Sigmoid colon (tissue), 4 donors: ENCODE results near the gene TIMP1.

Experiments
- EP300 ChIP-seq, 4 donors: sonication (generic); formaldehyde crosslinking; IDR thresholded peaks; one replicate each; pipeline ENCODE4 v1.6.1; 2017; ENCODE audit warnings: antibody characterized with exemption in 4 of 4
- POLR2AphosphoS5 ChIP-seq, 4 donors: sonication (generic); formaldehyde crosslinking; IDR thresholded peaks; one replicate each; pipeline ENCODE4 v1.6.1; 2017; ENCODE audit warnings: antibody characterized with exemption in 4 of 4

DNA sequence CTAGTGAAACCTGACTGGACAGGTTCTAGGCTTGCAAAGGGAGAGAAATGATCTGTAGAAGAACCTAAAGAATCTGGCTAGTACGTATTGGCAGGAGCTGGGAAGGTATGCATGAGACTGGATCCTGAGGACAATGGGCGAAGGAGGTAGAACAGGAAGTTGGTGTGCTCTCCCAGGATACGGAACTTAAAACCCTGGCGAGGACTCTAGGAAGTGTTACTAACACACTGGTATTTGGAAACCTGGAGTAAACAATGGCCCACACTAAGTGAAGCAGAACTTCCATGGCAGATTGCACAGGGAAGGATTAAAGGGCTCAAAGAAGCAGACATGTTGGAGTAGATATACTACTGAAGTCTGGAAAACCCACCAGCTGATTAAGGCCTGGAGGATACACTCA lies 28.3 kb downstream of the TIMP1 start:
- TF ChIP-seq POLR2AphosphoS5 (IDR thresholded peaks at IDR 0.05) = no peak
- TF ChIP-seq EP300 (IDR thresholded peaks at IDR 0.05) = no peak
